GM23248 (cell line): Measurements from ENCODE around the gene NFIA. TPM values are rescaled to one million over a fixed set of nuclear protein-coding genes. Genes with fewer than 3 reads are reported as not detected.

Experiments used
- DNase-seq: peaks from one replicate; pipeline ENCODE4 v3.0.0-alpha.2; 2015
- H2AFZ ChIP-seq: fragments of 200-600 bp; sonication (generic); 2 replicates; pipeline ENCODE4 v1.6.1; 2016; ENCODE audit warnings: antibody characterized with exemption
- H3F3A ChIP-seq: fragments of 200-600 bp; sonication (generic); 2 replicates; pipeline ENCODE4 v1.6.1; 2016; ENCODE audit warnings: mild to moderate bottlenecking, antibody characterized with exemption, mixed run types; ENCODE audit not compliant: insufficient read depth
- H3K27ac ChIP-seq: fragments of 200-600 bp; sonication (generic); 2 replicates; pipeline ENCODE4 v1.5.1; 2016; ENCODE audit warnings: mild to moderate bottlenecking
- H3K27me3 ChIP-seq: fragments of 200-600 bp; sonication (generic); replicated peaks from 2 replicates; pipeline ENCODE4 v1.6.1; 2016; ENCODE audit warnings: mild to moderate bottlenecking; ENCODE audit not compliant: insufficient read depth
- H3K36me3 ChIP-seq: fragments of 200-600 bp; sonication (generic); 2 replicates; pipeline ENCODE4 v1.6.1; 2016; ENCODE audit warnings: low read depth, mild to moderate bottlenecking
- H3K4me1 ChIP-seq: fragments of 200-600 bp; sonication (generic); 2 replicates; pipeline ENCODE4 v1.6.1; 2016; ENCODE audit warnings: mild to moderate bottlenecking; ENCODE audit not compliant: insufficient read depth
- H3K4me2 ChIP-seq: fragments of 200-600 bp; sonication (generic); one replicate; pipeline ENCODE4 v1.6.1; 2016; ENCODE audit warnings: mild to moderate bottlenecking; ENCODE audit not compliant: unreplicated experiment
- H3K4me3 ChIP-seq: fragments of 200-600 bp; sonication (generic); 2 replicates; pipeline ENCODE4 v1.5.1; 2016; ENCODE audit warnings: mild to moderate bottlenecking
- H3K79me2 ChIP-seq: fragments of 200-600 bp; sonication (generic); 2 replicates; pipeline ENCODE4 v1.6.1; 2016; ENCODE audit warnings: mild to moderate bottlenecking; ENCODE audit not compliant: insufficient read depth
- H3K9ac ChIP-seq: fragments of 200-600 bp; sonication (generic); 2 replicates; pipeline ENCODE4 v1.6.1; 2016; ENCODE audit warnings: mild to moderate bottlenecking
- H3K9me2 ChIP-seq: fragments of 200-600 bp; sonication (generic); 2 replicates; pipeline ENCODE4 v1.6.1; 2016; ENCODE audit warnings: mixed run types, mild to moderate bottlenecking, moderate library complexity; ENCODE audit not compliant: insufficient read depth
- H3K9me3 ChIP-seq: fragments of 200-600 bp; sonication (generic); one replicate; pipeline ENCODE4 v1.6.1; 2017; ENCODE audit warnings: low read depth
- H4K20me1 ChIP-seq: fragments of 200-600 bp; sonication (generic); 2 replicates; pipeline ENCODE4 v1.6.0; 2016; ENCODE audit not compliant: insufficient read depth
- EZH2 ChIP-seq: fragments of 200-600 bp; sonication (generic); IDR thresholded peaks from 2 replicates; pipeline ENCODE4 v1.6.1; 2018; ENCODE audit warnings: antibody characterized with exemption, mild to moderate bottlenecking; ENCODE audit not compliant: insufficient read depth, poor library complexity, severe bottlenecking
- EZH2phosphoT487 ChIP-seq: fragments of 200-600 bp; sonication (generic); IDR thresholded peaks from 2 replicates; pipeline ENCODE4 v1.6.1; 2018; ENCODE audit warnings: antibody characterized with exemption, moderate library complexity, mild to moderate bottlenecking, low read depth; ENCODE audit not compliant: insufficient read depth
- WGBS, 2 experiments: methylation state at CpG; one replicate each; pipeline ENCODE4 v1.1.6; 2015 to 2017; ENCODE audit warnings: low lambda C conversion rate in 2 of 2, low coverage in 1 of 2; ENCODE audit errors: missing lambda C conversion rate in 2 of 2; 5-methylcytosine and 5-hydroxymethylcytosine counted together
- in situ Hi-C: fragments of 300-500 bp; cut with MboI; formaldehyde crosslinking; loops from 2 replicates; pipeline ENCODE4 v1.15.0; 2020
- polyA plus RNA-seq: library from polyadenylated mRNA; unstranded; fragments of >200 nt; fragmentation: Nextera tagmentation; extraction: Ambion mirVana; gene quantifications from 2 replicates; pipeline ENCODE4 v1.2.1, GENCODE V29; 2016
- total RNA-seq: library from RNA; depleted of rRNA; stranded (reverse); fragments of >200 nt; shearing (Covaris generic); gene quantifications from 2 replicates; pipeline ENCODE4 v1.2.3, GENCODE V29; 2014

Gene NFIA
- total and polyA plus RNA-seq, 2 experiments from 2014 or later = 3.4 to 8.8 TPM

GRCh38 chr1:61085206-61085982, 3.0 kb downstream of the NFIA start:
- 67 to 76% methylated on average over 3 of the region's 3 CpGs for WGBS, 2 experiments
- no peaks in the 10 kb centered on the region for H3K27me3 ChIP-seq
- H3K4me1 ChIP-seq = peaks cover 21% of the 10 kb centered on the region
- H3K4me2 ChIP-seq = no peak overlapping the region
- H3K36me3 ChIP-seq = no peaks in the 10 kb centered on the region
- DNase-seq = no peak
- in situ Hi-C loops = no loop called here
- H3K9me2 ChIP-seq = no peaks in the 10 kb centered on the region
- H3F3A ChIP-seq = peaks cover 10% of the 10 kb centered on the region; the same call in 1 of the 2 replicates
- H3K9ac ChIP-seq = no peak overlapping the region
- no peak overlapping the region for H3K27ac ChIP-seq
- no peak overlapping the region for H3K4me3 ChIP-seq
- H3K9me3 ChIP-seq = no peaks in the 10 kb centered on the region
- TF ChIP-seq EZH2 = no peak
- no peak for TF ChIP-seq EZH2phosphoT487
- no peaks in the 10 kb centered on the region for H4K20me1 ChIP-seq
- H3K79me2 ChIP-seq = peaks cover 30% of the 10 kb centered on the region
- H2AFZ ChIP-seq = 0 out of 2 replicates have a peak overlapping the region, but pooled peaks have one; percentile 87

- H3K27me3 ChIP-seq = no peaks in the 10 kb centered on the region
- DNase-seq = no peak
- H2AFZ ChIP-seq = no peak overlapping the region
- WGBS, 2 experiments = 73 to 74% methylated on average over 4 of the region's 4 CpGs
- peaks cover 3% of the 10 kb centered on the region; the same call in 1 of the 2 replicates for H3F3A ChIP-seq
- in situ Hi-C loops = no loop called here
- TF ChIP-seq EZH2 = no peak
- no peak for TF ChIP-seq EZH2phosphoT487
- H3K4me2 ChIP-seq = no peak overlapping the region
- no peaks in the 10 kb centered on the region for H3K9me2 ChIP-seq
- peaks cover 13% of the 10 kb centered on the region for H3K4me1 ChIP-seq
- no peak overlapping the region for H3K27ac ChIP-seq
- no peak overlapping the region for H3K9ac ChIP-seq
- H3K36me3 ChIP-seq = no peaks in the 10 kb centered on the region
- no peak overlapping the region for H3K4me3 ChIP-seq
- no peaks in the 10 kb centered on the region for H4K20me1 ChIP-seq
- peaks cover 35% of the 10 kb centered on the region for H3K79me2 ChIP-seq
- H3K9me3 ChIP-seq = no peaks in the 10 kb centered on the region
Measured at GRCh38 chr1:61085983-61086644, 3.8 kb downstream of the NFIA start.

- in situ Hi-C loops = no loop called here
Measured at GRCh38 chr1:61087571-61087970, 5.2 kb downstream of the NFIA start.

GRCh38 chr1:61088163-61088974, 6.0 kb downstream of the NFIA start:
- WGBS, 2 experiments = 92 to 93% methylated on average over 25 of the region's 25 CpGs
- Histone ChIP-seq H3K36me3 (no peaks in the 10 kb centered on the region), H2AFZ (no peak overlapping the region), H3K9ac (no peak overlapping the region), H3K27ac (no peak overlapping the region), H3K4me3 (no peak overlapping the region), H3K9me3 (no peaks in the 10 kb centered on the region), H3K4me1 (peaks cover 9% of the 10 kb centered on the region), H3F3A (no peaks in the 10 kb centered on the region), H4K20me1 (no peaks in the 10 kb centered on the region), H3K4me2 (no peak overlapping the region), H3K9me2 (no peaks in the 10 kb centered on the region), H3K27me3 (no peaks in the 10 kb centered on the region), H3K79me2 (peaks cover 42% of the 10 kb centered on the region)
- no peak for DNase-seq
- in situ Hi-C loops = no loop called here
- TF ChIP-seq EZH2phosphoT487 = no peak

More at GRCh38 chr1:61087571-61087970, 5.2 kb downstream of the NFIA start:
- TF ChIP-seq EZH2phosphoT487 = no peak
- no peak for TF ChIP-seq EZH2
- no peak overlapping the region for H3K27ac ChIP-seq
- H2AFZ ChIP-seq = no peak overlapping the region
- no peaks in the 10 kb centered on the region for H3K27me3 ChIP-seq
- WGBS, 2 experiments = 93 to 96% methylated on average over 3 of the region's 3 CpGs
- no peaks in the 10 kb centered on the region for H3K9me3 ChIP-seq
- DNase-seq = no peak
- H3K9me2 ChIP-seq = no peaks in the 10 kb centered on the region
- no peaks in the 10 kb centered on the region for H4K20me1 ChIP-seq
- peaks cover 42% of the 10 kb centered on the region for H3K79me2 ChIP-seq
- H3K4me3 ChIP-seq = no peak overlapping the region
- no peaks in the 10 kb centered on the region for H3F3A ChIP-seq
- peaks cover 8% of the 10 kb centered on the region for H3K4me1 ChIP-seq
- no peak overlapping the region for H3K9ac ChIP-seq
- H3K4me2 ChIP-seq = no peak overlapping the region
- no peaks in the 10 kb centered on the region for H3K36me3 ChIP-seq
